OCI-LY1 (cell line): ENCODE results near the gene SPATA32.

ENCODE experiments used
- H2AFZ ChIP-seq: fragments of 200-600 bp; sonication (generic), shearing (Covaris generic); 2 replicates; pipeline ENCODE4 v1.6.0; 2014; ENCODE audit warnings: antibody characterized with exemption, mild to moderate bottlenecking, low read length
- H3F3A ChIP-seq: fragments of 200-600 bp; sonication (generic), shearing (Covaris generic); 2 replicates; pipeline ENCODE4 v1.6.0; 2014; ENCODE audit warnings: mild to moderate bottlenecking, antibody characterized with exemption, low read length, moderate library complexity; ENCODE audit not compliant: insufficient read depth
- H3K27ac ChIP-seq: fragments of 200-600 bp; sonication (generic); 2 replicates; pipeline ENCODE4 v1.5.1; 2014; ENCODE audit warnings: low read length, mixed run types, mild to moderate bottlenecking, low read depth; ENCODE audit not compliant: poor library complexity, severe bottlenecking
- H3K27me3 ChIP-seq: fragments of 200-600 bp; sonication (generic); 2 replicates; pipeline ENCODE4 v1.6.0; 2014; ENCODE audit warnings: antibody characterized with exemption, mild to moderate bottlenecking, low read length, moderate library complexity; ENCODE audit not compliant: insufficient read depth
- H3K36me3 ChIP-seq: fragments of 200-600 bp; sonication (generic); 2 replicates; pipeline ENCODE4 v1.6.1; 2014; ENCODE audit warnings: mild to moderate bottlenecking, antibody characterized with exemption, low read length, moderate library complexity, mixed read lengths; ENCODE audit not compliant: insufficient read depth
- H3K4me1 ChIP-seq: fragments of 200-600 bp; sonication (generic); 2 replicates; pipeline ENCODE4 v1.5.1; 2014; ENCODE audit warnings: mild to moderate bottlenecking, low read length, moderate library complexity; ENCODE audit not compliant: insufficient read depth, severe bottlenecking
- H3K4me2 ChIP-seq: fragments of 200-600 bp; sonication (generic), shearing (Covaris generic); 2 replicates; pipeline ENCODE4 v1.6.1; 2014; ENCODE audit warnings: low read length
- H3K4me3 ChIP-seq: fragments of 200-600 bp; sonication (generic); 2 replicates; pipeline ENCODE4 v1.5.1; 2014; ENCODE audit warnings: low read length, low read depth, mild to moderate bottlenecking, mixed read lengths; ENCODE audit not compliant: poor library complexity, severe bottlenecking
- H3K79me2 ChIP-seq: fragments of 200-600 bp; shearing (Covaris generic); 2 replicates; pipeline ENCODE4 v1.6.1; 2016; ENCODE audit warnings: mixed run types, low read length, mixed read lengths; ENCODE audit not compliant: insufficient read depth
- H3K9ac ChIP-seq: fragments of 200-600 bp; sonication (generic), shearing (Covaris generic); 2 replicates; pipeline ENCODE4 v1.6.1; 2014; ENCODE audit warnings: mild to moderate bottlenecking, low read length, mixed read lengths
- H3K9me2 ChIP-seq: fragments of 200-600 bp; sonication (generic), shearing (Covaris generic); 2 replicates; pipeline ENCODE4 v1.6.1; 2014; ENCODE audit warnings: low read depth, mild to moderate bottlenecking, low read length, mixed read lengths
- H3K9me3 ChIP-seq: fragments of 200-600 bp; shearing (Covaris generic); 2 replicates; pipeline ENCODE4 v1.6.1; 2014; ENCODE audit warnings: low read length, mixed read lengths
- H4K20me1 ChIP-seq: fragments of 200-600 bp; sonication (generic), shearing (Covaris generic); 2 replicates; pipeline ENCODE4 v1.6.0; 2016; ENCODE audit warnings: mild to moderate bottlenecking, low read length; ENCODE audit not compliant: insufficient read depth
- EZH2 ChIP-seq: fragments of 200-600 bp; sonication (generic), shearing (Covaris generic); IDR thresholded peaks from 2 replicates; pipeline ENCODE4 v1.8.0; 2017; ENCODE audit warnings: borderline replicate concordance, mixed run types, mild to moderate bottlenecking, antibody characterized with exemption, low read length, moderate library complexity, mixed read lengths
- TF ChIP-seq, protein P1 (sequence below): fragments of 200-600 bp; sonication (generic), shearing (Covaris generic); IDR thresholded peaks from 2 replicates; pipeline ENCODE4 v1.5.1; 2017; ENCODE audit warnings: mild to moderate bottlenecking, antibody characterized with exemption, low read length, moderate library complexity, mixed read lengths

Gene SPATA32

DNA sequence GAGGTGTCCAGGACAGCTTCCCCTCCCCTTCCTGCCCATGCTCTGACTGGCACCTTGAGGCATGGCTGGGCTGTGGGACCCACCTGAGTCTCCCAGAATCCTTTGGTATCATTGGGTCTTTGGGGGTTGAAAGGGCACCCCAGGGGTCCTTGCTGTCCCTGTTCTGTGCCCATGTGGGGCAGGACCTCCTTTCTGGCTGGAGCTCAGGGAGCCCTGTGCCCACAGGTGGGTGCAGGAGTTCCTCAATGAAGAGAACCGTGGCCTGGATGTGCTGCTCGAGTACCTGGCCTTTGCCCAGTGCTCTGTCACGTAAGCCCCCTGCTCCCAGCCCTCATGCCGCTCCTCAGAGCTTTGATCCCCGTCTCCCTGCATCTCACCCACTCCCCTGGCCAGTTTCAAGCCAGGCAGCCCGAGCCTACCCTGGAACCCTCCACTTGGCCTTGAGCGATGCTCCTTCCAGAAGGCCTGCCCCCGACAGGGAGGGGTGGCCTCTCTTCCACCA is 28.4 kb downstream of the SPATA32 start:
- Histone ChIP-seq H3K9me2 (no peaks in the 10 kb centered on the region), H3K9ac (no peak overlapping the region), H3K4me3 (no peak overlapping the region), H4K20me1 (no peaks in the 10 kb centered on the region), H2AFZ (no peak overlapping the region), H3K9me3 (no peaks in the 10 kb centered on the region), H3K27me3 (no peaks in the 10 kb centered on the region), H3K4me2 (no peak overlapping the region), H3K4me1 (peaks cover 18% of the 10 kb centered on the region), H3F3A (no peaks in the 10 kb centered on the region), H3K27ac (no peak overlapping the region), H3K79me2 (no peaks in the 10 kb centered on the region), H3K36me3 (no peaks in the 10 kb centered on the region)
- TF ChIP-seq EZH2: no peak
- TF ChIP-seq, protein P1, sequence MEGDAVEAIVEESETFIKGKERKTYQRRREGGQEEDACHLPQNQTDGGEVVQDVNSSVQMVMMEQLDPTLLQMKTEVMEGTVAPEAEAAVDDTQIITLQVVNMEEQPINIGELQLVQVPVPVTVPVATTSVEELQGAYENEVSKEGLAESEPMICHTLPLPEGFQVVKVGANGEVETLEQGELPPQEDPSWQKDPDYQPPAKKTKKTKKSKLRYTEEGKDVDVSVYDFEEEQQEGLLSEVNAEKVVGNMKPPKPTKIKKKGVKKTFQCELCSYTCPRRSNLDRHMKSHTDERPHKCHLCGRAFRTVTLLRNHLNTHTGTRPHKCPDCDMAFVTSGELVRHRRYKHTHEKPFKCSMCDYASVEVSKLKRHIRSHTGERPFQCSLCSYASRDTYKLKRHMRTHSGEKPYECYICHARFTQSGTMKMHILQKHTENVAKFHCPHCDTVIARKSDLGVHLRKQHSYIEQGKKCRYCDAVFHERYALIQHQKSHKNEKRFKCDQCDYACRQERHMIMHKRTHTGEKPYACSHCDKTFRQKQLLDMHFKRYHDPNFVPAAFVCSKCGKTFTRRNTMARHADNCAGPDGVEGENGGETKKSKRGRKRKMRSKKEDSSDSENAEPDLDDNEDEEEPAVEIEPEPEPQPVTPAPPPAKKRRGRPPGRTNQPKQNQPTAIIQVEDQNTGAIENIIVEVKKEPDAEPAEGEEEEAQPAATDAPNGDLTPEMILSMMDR: no peak

DNA sequence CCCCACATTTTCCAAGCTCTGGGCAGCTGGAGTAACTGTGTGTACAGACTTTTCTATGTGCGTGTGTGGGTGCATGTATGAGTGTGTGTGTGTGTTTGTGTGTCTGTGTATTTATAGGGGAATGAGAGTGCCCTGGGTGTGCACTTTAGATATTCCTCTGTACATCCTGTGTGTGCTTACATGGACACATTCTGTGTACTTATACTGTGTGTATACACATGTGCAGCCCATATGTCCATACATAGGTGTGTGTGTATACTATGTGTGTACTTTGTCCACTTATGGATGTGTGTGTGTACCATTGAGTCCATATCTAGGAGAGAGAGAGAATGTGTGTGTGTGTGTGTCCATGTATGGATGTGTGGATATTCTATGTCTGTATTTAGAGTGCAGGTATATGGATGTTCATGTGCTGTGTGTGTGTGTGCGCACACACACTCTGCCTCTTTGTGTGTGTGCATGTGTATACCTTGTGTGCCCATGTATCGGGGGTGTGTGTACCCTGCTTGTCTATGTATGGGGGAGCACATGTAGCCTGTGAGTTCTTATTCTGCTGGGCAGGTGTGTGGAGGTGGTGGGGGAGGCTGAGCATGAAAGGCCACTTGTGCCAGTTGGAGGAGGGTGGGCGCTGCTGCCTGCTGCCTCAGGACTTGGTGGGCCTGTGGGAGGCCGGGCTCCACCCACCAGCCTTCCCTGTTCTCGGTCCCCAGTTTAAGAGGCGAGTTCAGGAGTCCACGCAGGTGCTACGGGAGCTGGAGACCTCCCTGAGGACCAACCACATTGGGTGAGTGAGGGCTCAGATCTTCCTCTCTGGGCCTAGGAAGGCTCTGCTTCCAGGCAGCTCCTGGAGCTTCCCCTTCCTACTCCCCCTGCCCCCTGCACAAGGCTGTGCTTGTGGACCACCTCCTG is 29.1 kb downstream of the SPATA32 start:
- H3K4me2 ChIP-seq: no peak overlapping the region
- H3K27me3 ChIP-seq: no peaks in the 10 kb centered on the region
- H3K27ac ChIP-seq: no peak overlapping the region
- H3K4me3 ChIP-seq: no peak overlapping the region
- no peaks in the 10 kb centered on the region for H4K20me1 ChIP-seq
- H3K4me1 ChIP-seq: peaks cover 25% of the 10 kb centered on the region
- no peaks in the 10 kb centered on the region for H3K79me2 ChIP-seq
- H3K9ac ChIP-seq: no peak overlapping the region
- H2AFZ ChIP-seq: no peak overlapping the region
- H3F3A ChIP-seq: no peaks in the 10 kb centered on the region
- H3K9me3 ChIP-seq: no peaks in the 10 kb centered on the region
- H3K36me3 ChIP-seq: no peaks in the 10 kb centered on the region
- H3K9me2 ChIP-seq: no peaks in the 10 kb centered on the region
- TF ChIP-seq, protein P1: no peak
- TF ChIP-seq EZH2: no peak

DNA sequence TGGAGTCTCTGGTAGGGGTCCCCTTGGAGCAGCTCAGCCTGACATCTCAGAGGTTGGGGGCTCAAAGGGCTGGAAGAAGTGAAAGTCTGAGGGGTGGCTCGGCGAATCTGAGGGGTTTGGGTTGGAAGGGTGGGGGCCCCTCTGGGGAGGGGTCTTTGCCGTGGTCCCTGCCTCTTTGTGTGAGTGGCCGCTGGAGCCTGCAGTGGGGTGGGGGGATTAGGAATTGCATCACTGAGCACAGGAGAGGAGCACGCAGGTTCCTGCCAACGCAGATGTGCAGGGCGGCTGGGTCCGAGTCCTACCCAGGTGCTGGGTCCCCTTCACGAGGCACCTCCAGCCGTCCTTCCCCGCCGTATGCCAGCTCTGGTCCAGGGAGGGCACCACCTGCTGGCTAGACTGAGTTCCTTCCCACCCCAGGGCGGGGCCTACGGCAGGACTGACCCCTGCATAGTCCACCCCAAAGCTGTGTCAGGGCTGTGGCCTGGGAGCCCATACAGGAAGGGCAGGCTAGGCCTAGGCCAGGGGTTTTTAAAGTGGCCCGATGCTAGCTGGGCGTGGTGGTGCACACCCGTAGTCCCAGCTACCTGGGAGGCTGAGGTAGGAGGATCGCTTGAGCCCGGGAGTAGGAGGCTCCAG is 30.3 kb downstream of the SPATA32 start:
- H3K79me2 ChIP-seq: no peaks in the 10 kb centered on the region
- no peak overlapping the region for H3K27ac ChIP-seq
- no peak for TF ChIP-seq EZH2
- TF ChIP-seq, protein P1: peak; percentile 58
- no peak overlapping the region for H3K4me3 ChIP-seq
- no peaks in the 10 kb centered on the region for H4K20me1 ChIP-seq
- H3K36me3 ChIP-seq: no peaks in the 10 kb centered on the region
- H3F3A ChIP-seq: peaks cover 5% of the 10 kb centered on the region; the same call in 1 of the 2 replicates
- no peaks in the 10 kb centered on the region for H3K27me3 ChIP-seq
- H3K9me3 ChIP-seq: no peaks in the 10 kb centered on the region
- H3K4me2 ChIP-seq: no peak overlapping the region
- H3K4me1 ChIP-seq: peaks cover 37% of the 10 kb centered on the region
- no peaks in the 10 kb centered on the region for H3K9me2 ChIP-seq
- no peak overlapping the region for H2AFZ ChIP-seq
- H3K9ac ChIP-seq: no peak overlapping the region
